ENCODE data around the gene ERLIN1.

- TF ChIP-seq ETS1 (IDR thresholded peaks at IDR 0.05) (no peak), CTCF (conservative IDR thresholded peaks at IDR 0.05; ENCODE audit: low read depth in 2 of 2) (no peak), POLR2AphosphoS5 (IDR thresholded peaks at IDR 0.05; ENCODE audit: low read depth) (no peak), REST (IDR thresholded peaks at IDR 0.05; ENCODE audit: unreplicated experiment) (no peak), CREB1 (CRISPR knock-in tag; IDR thresholded peaks at IDR 0.05; ENCODE audit: low read depth) (no peak), ZNF331 (CRISPR knock-in tag; IDR thresholded peaks at IDR 0.05; ENCODE audit: low read depth) (no peak), EZH2 (IDR thresholded peaks at IDR 0.05; ENCODE audit: low read depth, unreplicated experiment) (no peak), EZH2phosphoT487 (IDR thresholded peaks at IDR 0.05; ENCODE audit: unreplicated experiment) (no peak), STAT1 (IDR thresholded peaks at IDR 0.05; ENCODE audit: unreplicated experiment) (no peak), JUNB (IDR thresholded peaks at IDR 0.05; ENCODE audit: unreplicated experiment) (no peak), ZNF114 (CRISPR knock-in tag; IDR thresholded peaks at IDR 0.05) (no peak), ZNF462 (CRISPR knock-in tag; IDR thresholded peaks at IDR 0.05) (no peak), NANOG (IDR thresholded peaks at IDR 0.05; ENCODE audit: borderline replicate concordance) (no peak)
These were observed 42.1 kb downstream of the ERLIN1 start for GRCh38 chr10:100143756-100144155.
